Neural cell (in vitro differentiated cells): ENCODE results near the gene P2RY6. TPM values are rescaled to one million over a fixed set of nuclear protein-coding genes. Genes with fewer than 3 reads are reported as not detected.

ENCODE experiments used
- H2AFZ ChIP-seq: fragments of 200-600, 300-800 bp; sonication (generic), shearing (Covaris generic); 2 replicates; pipeline ENCODE4 v1.6.0; 2014; ENCODE audit warnings: low read depth, mild to moderate bottlenecking, antibody characterized with exemption, low read length, moderate library complexity
- H3F3A ChIP-seq: fragments of 200-600 bp; shearing (Covaris generic); 2 replicates; pipeline ENCODE4 v1.6.1; 2016; ENCODE audit warnings: mild to moderate bottlenecking, moderate library complexity, mixed read lengths, antibody characterized with exemption, low read length; ENCODE audit not compliant: insufficient read depth, poor library complexity, severe bottlenecking
- H3K27ac ChIP-seq: fragments of 200-600, 300-800 bp; sonication (generic), shearing (Covaris generic); 2 replicates; pipeline ENCODE4 v1.5.1; 2014; ENCODE audit warnings: mild to moderate bottlenecking, low read length, moderate library complexity
- H3K27me3 ChIP-seq: fragments of 300-800, 200-600 bp; sonication (generic), shearing (Covaris generic); 2 replicates; pipeline ENCODE4 v1.6.0; 2014; ENCODE audit warnings: mild to moderate bottlenecking, low read depth, low read length, moderate library complexity; ENCODE audit not compliant: insufficient read depth
- H3K36me3 ChIP-seq: fragments of 300-800, 200-600 bp; sonication (generic), shearing (Covaris generic); 2 replicates; pipeline ENCODE4 v1.5.1; 2014; ENCODE audit warnings: mild to moderate bottlenecking, antibody characterized with exemption, low read length, moderate library complexity; ENCODE audit not compliant: insufficient read depth
- H3K4me2 ChIP-seq: fragments of 300-800, 200-600 bp; sonication (generic), shearing (Covaris generic); 2 replicates; pipeline ENCODE4 v1.6.0; 2014; ENCODE audit warnings: mild to moderate bottlenecking, low read length
- H3K4me3 ChIP-seq: fragments of 300-800, 200-600 bp; sonication (generic), shearing (Covaris generic); 2 replicates; pipeline ENCODE4 v1.5.1; 2014; ENCODE audit warnings: mild to moderate bottlenecking, low read length, moderate library complexity
- H3K79me2 ChIP-seq: fragments of 200-600 bp; shearing (Covaris generic); replicated peaks from 2 replicates; pipeline ENCODE4 v1.6.0; 2014; ENCODE audit warnings: mild to moderate bottlenecking, low read length, moderate library complexity; ENCODE audit not compliant: insufficient read depth
- H3K9ac ChIP-seq: fragments of 300-800, 200-600 bp; sonication (generic), shearing (Covaris generic); 2 replicates; pipeline ENCODE4 v1.6.1; 2016; ENCODE audit warnings: mild to moderate bottlenecking, low read length, mixed read lengths
- H3K9me2 ChIP-seq: fragments of 200-600 bp; shearing (Covaris generic); 2 replicates; pipeline ENCODE4 v1.6.1; 2016; ENCODE audit warnings: mild to moderate bottlenecking, low read length, mixed read lengths; ENCODE audit not compliant: insufficient read depth
- H3K9me3 ChIP-seq: fragments of 200-600, 300-800 bp; sonication (generic), shearing (Covaris generic); 2 replicates; pipeline ENCODE4 v1.6.1; 2016; ENCODE audit warnings: mild to moderate bottlenecking, mixed run types, low read length, moderate library complexity, mixed read lengths
- H4K20me1 ChIP-seq: fragments of 200-600 bp; shearing (Covaris generic); 2 replicates; pipeline ENCODE4 v1.6.1; 2016; ENCODE audit warnings: mild to moderate bottlenecking, mixed run types; ENCODE audit not compliant: insufficient read depth
- CTCF ChIP-seq: fragments of 450-650 bp; IDR thresholded peaks from 2 replicates; pipeline ENCODE4 v1.5.1; 2014; ENCODE audit warnings: antibody characterized with exemption, mild to moderate bottlenecking, moderate library complexity; ENCODE audit not compliant: poor library complexity, severe bottlenecking
- EP300 ChIP-seq: fragments of 450-650 bp; conservative IDR thresholded peaks from 2 replicates; pipeline ENCODE4 v1.6.1; 2014; ENCODE audit warnings: antibody characterized with exemption, mild to moderate bottlenecking, moderate library complexity; ENCODE audit not compliant: poor library complexity, severe bottlenecking
- EZH2 ChIP-seq: fragments of 200-600, 300-800 bp; shearing (Covaris generic), sonication (generic); IDR thresholded peaks from 2 replicates; pipeline ENCODE4 v1.6.1; 2014; ENCODE audit warnings: antibody characterized with exemption, low read length, borderline replicate concordance, mild to moderate bottlenecking; ENCODE audit not compliant: insufficient read depth, poor library complexity, severe bottlenecking
- MXI1 ChIP-seq: fragments of 450-650 bp; conservative IDR thresholded peaks from 2 replicates; pipeline ENCODE4 v1.6.1; 2014; ENCODE audit warnings: antibody characterized with exemption, mild to moderate bottlenecking; ENCODE audit not compliant: poor library complexity, severe bottlenecking
- POLR2AphosphoS5 ChIP-seq: IDR thresholded peaks from 2 replicates; pipeline ENCODE4 v1.6.1; 2012
- RAD21 ChIP-seq: fragments of 450-650 bp; conservative IDR thresholded peaks from 2 replicates; pipeline ENCODE4 v1.6.1; 2014; ENCODE audit warnings: antibody characterized with exemption, mild to moderate bottlenecking, moderate library complexity
- SMC3 ChIP-seq: fragments of 450-650 bp; conservative IDR thresholded peaks from 2 replicates; pipeline ENCODE4 v1.6.1; 2014; ENCODE audit warnings: antibody characterized with exemption, mild to moderate bottlenecking, moderate library complexity; ENCODE audit not compliant: poor library complexity
- TAF1 ChIP-seq: IDR thresholded peaks from 2 replicates; pipeline ENCODE4 v1.6.1; 2012; ENCODE audit warnings: low read depth
- polyA plus RNA-seq: library from polyadenylated mRNA; depleted of rRNA; stranded (reverse); fragments of >200 nt; gene quantifications from 2 replicates; pipeline ENCODE4 v1.2.3, GENCODE V29; 2014
- TF ChIP-seq, protein P1 (sequence below): IDR thresholded peaks from 2 replicates; pipeline ENCODE4 v1.6.1; 2012; ENCODE audit warnings: borderline replicate concordance

The P2RY6 gene
- polyA plus RNA-seq, 1 donor from 2014 or later, result not detected

- H2AFZ ChIP-seq, result no peak overlapping the region
- no peaks in the 10 kb centered on the region for H4K20me1 ChIP-seq
- no peak overlapping the region for H3K4me2 ChIP-seq
- H3K9ac ChIP-seq, result no peak overlapping the region
- no peaks in the 10 kb centered on the region for H3F3A ChIP-seq
- H3K9me2 ChIP-seq, result no peaks in the 10 kb centered on the region
- TF ChIP-seq EP300 (no peak), MXI1 (no peak)
- H3K4me3 ChIP-seq, result no peak overlapping the region
- H3K9me3 ChIP-seq, result no peaks in the 10 kb centered on the region
- H3K27ac ChIP-seq, result no peak overlapping the region
- H3K27me3 ChIP-seq, result no peaks in the 10 kb centered on the region
- no peaks in the 10 kb centered on the region for H3K79me2 ChIP-seq
- no peaks in the 10 kb centered on the region for H3K36me3 ChIP-seq
These were observed 35.9 kb upstream of the P2RY6 start for GRCh38 chr11:73236205-73236765.

DNA sequence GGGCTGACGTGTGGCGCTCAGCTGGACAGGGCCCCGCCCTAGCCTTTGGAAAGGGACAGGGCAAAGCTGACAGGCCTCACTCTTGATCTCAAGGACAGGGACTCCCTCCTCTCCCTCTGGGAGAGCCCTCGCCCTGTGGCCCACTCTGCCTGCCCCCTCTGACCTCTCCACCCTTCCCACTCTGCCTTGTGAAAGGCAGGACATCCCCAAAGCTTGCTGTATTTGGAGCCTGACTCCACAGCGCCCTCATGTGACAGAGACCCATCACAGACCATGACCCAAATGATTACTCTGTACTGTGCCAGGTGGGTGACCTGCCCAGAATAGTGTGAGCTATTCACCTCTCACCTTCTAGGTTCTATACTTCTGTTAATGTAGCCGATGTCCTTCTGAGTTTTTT lies 35.3 kb upstream of the P2RY6 start:
- Histone ChIP-seq H3K9ac (no peak overlapping the region), H3K27me3 (no peaks in the 10 kb centered on the region), H3K79me2 (no peaks in the 10 kb centered on the region), H3K9me2 (no peaks in the 10 kb centered on the region), H3K9me3 (no peaks in the 10 kb centered on the region), H2AFZ (no peak overlapping the region), H3K27ac (no peak overlapping the region), H4K20me1 (no peaks in the 10 kb centered on the region), H3K4me3 (no peak overlapping the region), H3K4me2 (no peak overlapping the region), H3K36me3 (no peaks in the 10 kb centered on the region), H3F3A (no peaks in the 10 kb centered on the region)
- TF ChIP-seq RAD21 (no peak), POLR2AphosphoS5 (no peak), TAF1 (no peak), EP300 (no peak), EZH2 (no peak), MXI1 (no peak), SMC3 (no peak), CTCF (no peak)
- TF ChIP-seq, protein P1, sequence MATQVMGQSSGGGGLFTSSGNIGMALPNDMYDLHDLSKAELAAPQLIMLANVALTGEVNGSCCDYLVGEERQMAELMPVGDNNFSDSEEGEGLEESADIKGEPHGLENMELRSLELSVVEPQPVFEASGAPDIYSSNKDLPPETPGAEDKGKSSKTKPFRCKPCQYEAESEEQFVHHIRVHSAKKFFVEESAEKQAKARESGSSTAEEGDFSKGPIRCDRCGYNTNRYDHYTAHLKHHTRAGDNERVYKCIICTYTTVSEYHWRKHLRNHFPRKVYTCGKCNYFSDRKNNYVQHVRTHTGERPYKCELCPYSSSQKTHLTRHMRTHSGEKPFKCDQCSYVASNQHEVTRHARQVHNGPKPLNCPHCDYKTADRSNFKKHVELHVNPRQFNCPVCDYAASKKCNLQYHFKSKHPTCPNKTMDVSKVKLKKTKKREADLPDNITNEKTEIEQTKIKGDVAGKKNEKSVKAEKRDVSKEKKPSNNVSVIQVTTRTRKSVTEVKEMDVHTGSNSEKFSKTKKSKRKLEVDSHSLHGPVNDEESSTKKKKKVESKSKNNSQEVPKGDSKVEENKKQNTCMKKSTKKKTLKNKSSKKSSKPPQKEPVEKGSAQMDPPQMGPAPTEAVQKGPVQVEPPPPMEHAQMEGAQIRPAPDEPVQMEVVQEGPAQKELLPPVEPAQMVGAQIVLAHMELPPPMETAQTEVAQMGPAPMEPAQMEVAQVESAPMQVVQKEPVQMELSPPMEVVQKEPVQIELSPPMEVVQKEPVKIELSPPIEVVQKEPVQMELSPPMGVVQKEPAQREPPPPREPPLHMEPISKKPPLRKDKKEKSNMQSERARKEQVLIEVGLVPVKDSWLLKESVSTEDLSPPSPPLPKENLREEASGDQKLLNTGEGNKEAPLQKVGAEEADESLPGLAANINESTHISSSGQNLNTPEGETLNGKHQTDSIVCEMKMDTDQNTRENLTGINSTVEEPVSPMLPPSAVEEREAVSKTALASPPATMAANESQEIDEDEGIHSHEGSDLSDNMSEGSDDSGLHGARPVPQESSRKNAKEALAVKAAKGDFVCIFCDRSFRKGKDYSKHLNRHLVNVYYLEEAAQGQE, result no peak
